LNCaP clone FGC (cell line): ENCODE data around the gene KIF17.
"Not testable (repeated sequence)": the region's sequence is repeated elsewhere in the genome, so short reads cannot be mapped to it uniquely, and the experiment has no call there.

ENCODE experiments used
- DNase-seq: peaks from one replicate; pipeline ENCODE4 v3.0.0-alpha.2; 2011; ENCODE audit warnings: low read depth
- H3K4me3 ChIP-seq: 2 replicates; pipeline ENCODE4 v1.5.1; 2011; ENCODE audit warnings: mild to moderate bottlenecking, low read depth, low read length, control low read depth
- CTCF ChIP-seq: IDR thresholded peaks from 2 replicates; pipeline ENCODE4 v1.5.1; 2012; ENCODE audit warnings: mild to moderate bottlenecking; ENCODE audit not compliant: control insufficient read depth, insufficient read depth; ENCODE audit errors: extremely low read depth

Gene KIF17

GRCh38 chr1:20682571-20683236 is 35.1 kb downstream of the KIF17 start:
- TF ChIP-seq CTCF: no peak
- DNase-seq: no peak
- no peak overlapping the region for H3K4me3 ChIP-seq

- no peak overlapping the region for H3K4me3 ChIP-seq
- TF ChIP-seq CTCF: no peak
- DNase-seq: no peak
Measured at GRCh38 chr1:20681999-20682398, 35.8 kb downstream of the KIF17 start.

GRCh38 chr1:20680269-20680668 is 37.5 kb downstream of the KIF17 start:
- TF ChIP-seq CTCF: no peak
- no peak overlapping the region; the same call in 1 of the 2 replicates for H3K4me3 ChIP-seq
- DNase-seq: no peak

GRCh38 chr1:20678599-20678998 is 39.2 kb downstream of the KIF17 start:
- no peak overlapping the region for H3K4me3 ChIP-seq
- no peak for TF ChIP-seq CTCF
- DNase-seq: no peak

GRCh38 chr1:20673626-20674025 is 44.2 kb downstream of the KIF17 start:
- not testable (repeated sequence) for H3K4me3 ChIP-seq, DNase-seq

GRCh38 chr1:20672265-20672632 is 45.6 kb downstream of the KIF17 start:
- no peak for DNase-seq
- H3K4me3 ChIP-seq: no peak overlapping the region
- no peak for TF ChIP-seq CTCF

GRCh38 chr1:20670936-20671335 is 46.9 kb downstream of the KIF17 start:
- H3K4me3 ChIP-seq: no peak overlapping the region
- DNase-seq: no peak
- TF ChIP-seq CTCF: no peak
